ENCODE data around the gene ZC3H12D.

- TF ChIP-seq EZH2 (IDR thresholded peaks at IDR 0.05; ENCODE audit: borderline replicate concordance, low read depth, low read length, severe bottlenecking): no peak
- no peak for TF ChIP-seq CTCF (IDR thresholded peaks at IDR 0.05; ENCODE audit: borderline replicate concordance, extremely low read depth, low read length, poor library complexity, severe bottlenecking)
Measured at GRCh38 chr6:149501768-149502167, 17.0 kb upstream of the ZC3H12D start.
